NB4 (cell line): ENCODE measurements around the gene ASPRV1.
A peak's percentile ranks its signal among the peaks of the same experiment; 100 is the strongest.

Experiments used
- DNase-seq: peaks from one replicate; pipeline ENCODE4 v3.0.0; 2010; ENCODE audit warnings: low read depth
- H3K4me3 ChIP-seq: one replicate; pipeline ENCODE4 v1.5.1; 2011; ENCODE audit warnings: mild to moderate bottlenecking, low read depth, low read length, moderate library complexity
- MYC ChIP-seq: IDR thresholded peaks from 2 replicates; pipeline ENCODE4 v1.6.1; 2011; ENCODE audit warnings: low read depth, low read length
- POLR2A ChIP-seq: IDR thresholded peaks from 2 replicates; pipeline ENCODE4 v1.6.1; 2011; ENCODE audit warnings: mild to moderate bottlenecking; ENCODE audit not compliant: insufficient read length; ENCODE audit errors: extremely low read depth
- TF ChIP-seq, protein P1 (sequence below): IDR thresholded peaks from 2 replicates; pipeline ENCODE4 v1.6.1; 2011; ENCODE audit warnings: low read depth, low read length
- TF ChIP-seq, protein P2 (sequence below): IDR thresholded peaks from one replicate; pipeline ENCODE4 v1.5.1; 2012; ENCODE audit warnings: low read depth, low read length

The ASPRV1 gene

DNA sequence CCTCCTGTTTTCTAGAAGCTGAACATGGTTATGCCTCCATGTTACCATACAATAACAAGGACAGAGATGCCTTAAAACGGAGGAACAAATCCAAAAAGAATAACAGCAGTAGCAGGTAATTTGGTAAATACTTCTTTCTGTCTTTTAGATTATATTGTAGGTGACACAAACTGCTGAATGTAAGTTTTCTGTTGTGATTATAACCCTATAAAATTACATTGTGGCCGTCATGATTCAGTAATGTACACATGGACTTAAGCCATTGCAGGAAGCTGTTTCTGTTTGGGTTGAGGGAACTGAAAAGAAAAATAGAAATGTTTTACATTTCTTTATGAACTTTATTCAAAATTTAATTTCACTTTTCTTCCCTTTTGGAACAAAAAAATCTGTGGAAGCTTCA, 45.3 kb downstream of the ASPRV1 start:
- peak overlapping the region; percentile 71 for H3K4me3 ChIP-seq

DNA sequence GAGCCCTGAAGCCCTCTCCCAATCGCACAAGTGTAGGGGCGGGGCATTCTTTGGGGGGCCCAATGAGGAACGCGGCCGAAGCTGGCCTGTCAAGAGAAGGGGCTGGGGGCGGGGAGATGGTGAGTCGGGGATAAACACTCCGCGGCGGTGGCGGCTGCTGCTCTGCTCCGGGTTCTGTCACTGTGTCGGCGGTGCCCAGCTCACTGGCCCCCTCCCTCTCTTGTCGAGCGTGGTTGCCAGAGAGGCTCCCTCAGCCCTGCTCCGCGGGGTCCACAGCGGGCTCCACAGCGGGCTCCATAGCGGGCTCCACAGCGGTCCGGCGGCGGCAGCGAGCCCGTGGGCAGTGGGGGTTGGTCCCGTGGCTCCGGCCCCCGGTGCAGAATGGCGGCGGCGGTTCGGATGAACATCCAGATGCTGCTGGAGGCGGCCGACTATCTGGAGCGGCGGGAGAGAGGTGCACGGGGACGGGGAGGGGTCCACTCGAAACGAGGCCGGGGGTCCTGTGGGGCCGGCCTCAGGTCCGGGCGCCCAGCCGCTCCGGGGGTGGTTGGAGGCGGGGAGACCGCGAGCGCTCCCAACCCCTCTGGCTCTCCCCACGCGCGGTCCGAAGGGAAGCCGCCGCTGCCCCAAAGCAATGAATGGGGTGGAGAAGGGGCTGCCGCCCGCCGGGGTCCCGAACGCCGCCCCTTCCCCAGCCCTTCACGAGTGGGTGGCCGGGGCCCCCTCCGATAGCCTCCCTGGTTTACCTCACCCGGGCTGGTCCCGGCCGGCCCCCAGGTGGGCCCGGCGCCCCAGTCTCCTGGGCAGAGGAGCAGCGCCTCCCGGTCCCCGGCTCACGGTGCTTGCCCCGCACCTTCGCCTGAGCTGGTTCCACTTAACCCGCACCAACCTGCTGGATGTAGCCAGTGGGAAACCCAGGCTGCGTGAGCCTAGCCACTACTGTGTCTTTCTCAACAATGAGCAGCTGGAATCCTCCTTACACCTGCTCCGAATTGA, 46.2 kb downstream of the ASPRV1 start, which contains the start of gene MXD1:
Gene MXD1, plus strand, starts transcription at position 160 of the 996 bp plus-strand sequence. Its CDS starts 222 bp downstream, at position 382.
- DNase-seq: peak; percentile 47
- TF ChIP-seq, protein P1, sequence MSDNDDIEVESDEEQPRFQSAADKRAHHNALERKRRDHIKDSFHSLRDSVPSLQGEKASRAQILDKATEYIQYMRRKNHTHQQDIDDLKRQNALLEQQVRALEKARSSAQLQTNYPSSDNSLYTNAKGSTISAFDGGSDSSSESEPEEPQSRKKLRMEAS: 0 out of 2 replicates have a peak, but pooled peaks have one; percentile 5
- TF ChIP-seq MYC: 0 out of 2 replicates have a peak, but pooled peaks have one; percentile 13
- TF ChIP-seq, protein P2, sequence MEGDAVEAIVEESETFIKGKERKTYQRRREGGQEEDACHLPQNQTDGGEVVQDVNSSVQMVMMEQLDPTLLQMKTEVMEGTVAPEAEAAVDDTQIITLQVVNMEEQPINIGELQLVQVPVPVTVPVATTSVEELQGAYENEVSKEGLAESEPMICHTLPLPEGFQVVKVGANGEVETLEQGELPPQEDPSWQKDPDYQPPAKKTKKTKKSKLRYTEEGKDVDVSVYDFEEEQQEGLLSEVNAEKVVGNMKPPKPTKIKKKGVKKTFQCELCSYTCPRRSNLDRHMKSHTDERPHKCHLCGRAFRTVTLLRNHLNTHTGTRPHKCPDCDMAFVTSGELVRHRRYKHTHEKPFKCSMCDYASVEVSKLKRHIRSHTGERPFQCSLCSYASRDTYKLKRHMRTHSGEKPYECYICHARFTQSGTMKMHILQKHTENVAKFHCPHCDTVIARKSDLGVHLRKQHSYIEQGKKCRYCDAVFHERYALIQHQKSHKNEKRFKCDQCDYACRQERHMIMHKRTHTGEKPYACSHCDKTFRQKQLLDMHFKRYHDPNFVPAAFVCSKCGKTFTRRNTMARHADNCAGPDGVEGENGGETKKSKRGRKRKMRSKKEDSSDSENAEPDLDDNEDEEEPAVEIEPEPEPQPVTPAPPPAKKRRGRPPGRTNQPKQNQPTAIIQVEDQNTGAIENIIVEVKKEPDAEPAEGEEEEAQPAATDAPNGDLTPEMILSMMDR: no peak
- peak; percentile 66 for TF ChIP-seq POLR2A
- peak within 1 kb of the TSS; percentile 75 for H3K4me3 ChIP-seq

More for the DNA sequence above, 45.3 kb downstream of the ASPRV1 start:
- no peak for DNase-seq
- TF ChIP-seq, protein P2: no peak
- no peak for TF ChIP-seq POLR2A
- TF ChIP-seq, protein P1: no peak
- TF ChIP-seq MYC: no peak

DNA sequence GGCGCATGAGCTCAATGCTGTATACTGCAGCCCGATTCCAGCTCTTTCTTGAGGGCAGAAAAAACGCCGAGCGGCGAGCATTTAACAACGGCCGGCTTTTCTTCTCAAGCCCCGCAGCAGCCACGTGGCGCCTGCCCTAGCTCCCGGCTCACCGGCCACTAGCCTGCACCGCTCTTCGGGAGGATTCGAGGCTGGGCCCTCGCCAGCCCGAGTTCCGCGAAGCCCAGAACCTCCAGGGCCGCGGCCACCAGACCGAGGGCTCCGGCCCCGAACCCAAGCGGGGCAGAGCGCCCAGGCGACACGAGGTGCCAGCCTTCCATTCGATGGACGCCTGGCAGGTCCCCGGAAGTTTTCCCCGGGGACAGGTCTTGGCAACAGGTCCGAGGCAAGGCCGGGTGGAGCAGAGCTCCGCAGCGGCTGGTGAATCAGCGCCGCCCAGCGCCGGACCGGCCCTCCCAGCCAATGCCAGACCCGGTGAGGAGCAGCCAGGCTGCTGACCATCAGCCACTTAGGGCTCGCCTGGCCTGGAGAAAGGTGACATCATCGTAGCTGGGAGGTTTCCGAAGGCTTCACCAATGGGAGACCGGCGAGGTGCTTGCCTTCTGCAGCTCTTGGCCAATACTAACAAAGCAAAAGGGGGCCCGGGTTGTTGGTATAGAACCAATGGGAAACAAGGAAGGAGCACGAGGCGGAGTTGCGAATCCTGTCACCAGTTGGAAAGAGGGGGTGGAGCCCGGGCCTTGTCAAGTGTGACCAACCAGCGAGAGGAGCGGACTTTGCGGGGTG, 47.1 kb downstream of the ASPRV1 start:
- peak; percentile 100 for DNase-seq
- TF ChIP-seq, protein P1: peak; percentile 87
- TF ChIP-seq, protein P2: peak; percentile 13
- peak; percentile 77; the same call in 1 of the 2 replicates for TF ChIP-seq MYC
- peak; percentile 67 for TF ChIP-seq POLR2A
- H3K4me3 ChIP-seq: peak overlapping the region; percentile 75

DNA sequence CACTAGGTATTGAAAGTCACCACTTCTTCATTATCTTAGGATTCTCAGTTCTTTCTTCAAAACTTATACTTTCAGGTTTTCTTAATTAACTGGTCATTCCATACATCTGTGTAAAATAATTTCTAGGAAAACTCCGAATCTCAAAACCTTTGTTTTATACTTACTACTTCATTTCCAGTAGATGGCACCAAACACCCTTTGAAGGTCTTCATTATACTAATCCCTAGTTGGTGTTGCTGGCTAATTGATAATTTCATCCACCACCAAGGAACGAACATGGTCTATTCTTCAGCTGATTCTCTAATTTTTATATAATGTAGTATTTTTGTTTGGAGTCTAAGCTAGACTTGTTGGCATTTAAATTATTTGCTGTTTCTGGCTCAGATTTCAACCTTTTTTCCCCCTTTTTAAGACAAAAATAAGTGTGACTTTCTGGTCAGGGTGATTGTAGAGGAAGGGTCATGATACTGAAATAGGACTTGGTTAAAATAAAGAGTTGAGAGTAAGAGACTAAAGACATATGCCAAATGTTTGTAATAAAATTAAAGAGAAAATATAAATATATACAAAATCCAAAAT, 49.4 kb downstream of the ASPRV1 start:
- no peak overlapping the region for H3K4me3 ChIP-seq
- TF ChIP-seq MYC (no peak), POLR2A (no peak)
- TF ChIP-seq, protein P2: peak; percentile 22
- TF ChIP-seq, protein P1: no peak
- DNase-seq: peak; percentile 82
